Measurements from ENCODE around the gene TMEM164. TPM values are rescaled to one million over a fixed set of nuclear protein-coding genes. Genes with fewer than 3 reads are reported as not detected.

Gene TMEM164
- total RNA-seq, 1 donor from 2014 or later: 14.2 TPM

DNA sequence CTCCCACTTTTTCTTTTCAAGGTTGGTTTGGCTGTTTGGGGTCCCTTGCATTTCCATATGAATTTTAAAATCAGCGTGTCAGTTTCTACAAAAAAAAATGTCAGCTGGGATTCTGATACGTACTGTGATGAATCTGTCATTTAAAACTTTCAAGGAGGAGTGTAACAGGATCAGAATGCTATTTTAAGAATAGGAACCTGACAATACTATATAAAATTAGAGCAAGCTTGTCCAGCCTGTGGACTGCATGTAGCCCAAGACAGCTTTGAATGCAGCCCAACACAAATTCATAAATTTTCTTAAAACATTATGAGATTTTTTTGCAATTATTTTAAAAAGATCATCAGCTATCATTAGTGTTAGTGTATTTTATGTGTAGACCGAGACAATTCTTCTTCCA lies 56.5 kb downstream of the TMEM164 start:
- TF ChIP-seq CTCF (IDR thresholded peaks at IDR 0.05; ENCODE audit: insufficient read depth, low read length, poor library complexity, severe bottlenecking): no peak
- no peak for DNase-seq (ENCODE audit: low read depth)
- H3K27me3 ChIP-seq (ENCODE audit: control insufficient read depth, insufficient read depth, low read length): no peaks in the 10 kb centered on the region
- no peaks in the 10 kb centered on the region for H3K36me3 ChIP-seq (ENCODE audit: control insufficient read depth, insufficient read depth, low read length)
- H3K4me3 ChIP-seq (ENCODE audit: low read depth, low read length): no peak overlapping the region

DNA sequence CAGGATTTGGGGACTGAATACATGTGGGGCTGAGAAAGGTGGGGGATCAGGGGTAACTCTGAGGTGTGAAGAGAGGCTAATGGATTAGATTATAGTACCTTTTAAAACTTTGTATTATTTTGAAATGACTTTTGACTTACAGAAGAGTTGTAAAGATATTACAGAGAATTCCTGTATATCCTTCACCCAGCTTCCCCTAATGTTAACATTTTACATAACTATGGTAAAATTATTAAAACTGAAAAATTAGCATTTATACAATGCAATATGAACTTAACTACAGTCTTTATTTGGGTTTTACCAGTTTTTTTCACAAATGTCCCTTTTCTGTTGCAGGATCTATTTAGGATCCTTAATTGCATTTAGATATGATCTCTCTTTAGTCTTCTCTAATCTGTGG lies 57.4 kb downstream of the TMEM164 start:
- TF ChIP-seq CTCF (IDR thresholded peaks at IDR 0.05; ENCODE audit: insufficient read depth, low read length, poor library complexity, severe bottlenecking): no peak
- DNase-seq (ENCODE audit: low read depth): no peak

GRCh38 chrX:110060846-110061537 lies 58.1 kb downstream of the TMEM164 start:
- H3K36me3 ChIP-seq (ENCODE audit: control insufficient read depth, insufficient read depth, low read length): no peaks in the 10 kb centered on the region
- no peak overlapping the region for H3K4me3 ChIP-seq (ENCODE audit: low read depth, low read length)
- no peak for DNase-seq (ENCODE audit: low read depth)
- TF ChIP-seq CTCF (IDR thresholded peaks at IDR 0.05; ENCODE audit: insufficient read depth, low read length, poor library complexity, severe bottlenecking): no peak
- H3K27me3 ChIP-seq (ENCODE audit: control insufficient read depth, insufficient read depth, low read length): no peaks in the 10 kb centered on the region

More for the DNA sequence above, 57.4 kb downstream of the TMEM164 start:
- Histone ChIP-seq H3K36me3 (ENCODE audit: control insufficient read depth, insufficient read depth, low read length) (no peaks in the 10 kb centered on the region), H3K4me3 (ENCODE audit: low read depth, low read length) (no peak overlapping the region), H3K27me3 (ENCODE audit: control insufficient read depth, insufficient read depth, low read length) (no peaks in the 10 kb centered on the region)

DNA sequence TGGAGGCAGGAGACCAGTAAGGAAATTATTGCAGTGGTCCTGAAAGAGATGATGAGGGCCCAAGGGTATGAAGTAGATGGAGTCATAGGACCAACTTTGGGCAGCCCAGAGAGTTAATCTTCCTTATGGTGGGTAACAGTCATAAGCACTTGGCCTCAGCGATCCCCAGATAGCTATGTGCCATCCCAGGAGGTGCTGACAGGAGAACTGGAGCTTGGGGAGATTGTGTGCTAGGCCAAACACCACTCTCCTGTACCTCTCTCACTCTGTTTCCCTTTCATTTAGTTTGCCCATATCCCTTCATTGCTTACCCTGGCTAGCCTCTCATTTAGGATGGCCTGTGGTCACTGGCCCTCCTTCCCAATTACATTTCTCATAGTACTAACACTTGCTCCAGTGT lies 60.0 kb downstream of the TMEM164 start:
- TF ChIP-seq CTCF (IDR thresholded peaks at IDR 0.05; ENCODE audit: insufficient read depth, low read length, poor library complexity, severe bottlenecking): no peak
- Histone ChIP-seq H3K36me3 (ENCODE audit: control insufficient read depth, insufficient read depth, low read length) (no peaks in the 10 kb centered on the region), H3K4me3 (ENCODE audit: low read depth, low read length) (no peak overlapping the region), H3K27me3 (ENCODE audit: control insufficient read depth, insufficient read depth, low read length) (no peaks in the 10 kb centered on the region)
- DNase-seq (ENCODE audit: low read depth): no peak

GRCh38 chrX:110066488-110067225 lies 63.7 kb downstream of the TMEM164 start:
- no peak for DNase-seq (ENCODE audit: low read depth)
- no peaks in the 10 kb centered on the region for H3K27me3 ChIP-seq (ENCODE audit: control insufficient read depth, insufficient read depth, low read length)
- no peak for TF ChIP-seq CTCF (IDR thresholded peaks at IDR 0.05; ENCODE audit: insufficient read depth, low read length, poor library complexity, severe bottlenecking)
- no peaks in the 10 kb centered on the region for H3K36me3 ChIP-seq (ENCODE audit: control insufficient read depth, insufficient read depth, low read length)
- H3K4me3 ChIP-seq (ENCODE audit: low read depth, low read length): no peak overlapping the region
